Bone marrow (tissue), 2 donors: ENCODE results near the gene NRF1.
"Not testable (repeated sequence)": the region's sequence is repeated elsewhere in the genome, so short reads cannot be mapped to it uniquely, and the experiment has no call there.

Experiments used
- DNase-seq, 2 donors: peaks; one replicate each; lab custom pipeline; 2025; lab: John Stamatoyannopoulos, UW

The NRF1 gene

GRCh38 chr7:129782818-129783583, 171.5 kb downstream of the NRF1 start:
- DNase-seq, result no peak

GRCh38 chr7:129783584-129783919, 172.0 kb downstream of the NRF1 start:
- no peak for DNase-seq

DNA sequence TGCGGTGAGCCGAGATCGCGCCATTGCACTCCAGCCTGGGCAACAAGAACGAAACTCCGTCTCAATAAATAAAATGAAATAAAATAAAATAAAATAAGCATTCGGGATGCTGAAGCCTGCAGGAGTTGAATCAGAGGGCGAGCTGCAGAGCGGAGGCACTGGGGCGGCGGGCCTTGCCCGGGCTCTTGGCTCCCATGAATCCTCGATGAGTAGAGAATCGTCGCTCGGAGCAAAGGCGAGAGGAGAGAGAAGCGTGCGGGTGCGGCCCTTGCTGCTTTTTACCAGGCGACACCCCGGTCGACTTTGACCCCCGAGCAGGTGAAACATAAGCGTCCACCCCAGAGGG, 172.9 kb downstream of the NRF1 start:
- no peak for DNase-seq

DNA sequence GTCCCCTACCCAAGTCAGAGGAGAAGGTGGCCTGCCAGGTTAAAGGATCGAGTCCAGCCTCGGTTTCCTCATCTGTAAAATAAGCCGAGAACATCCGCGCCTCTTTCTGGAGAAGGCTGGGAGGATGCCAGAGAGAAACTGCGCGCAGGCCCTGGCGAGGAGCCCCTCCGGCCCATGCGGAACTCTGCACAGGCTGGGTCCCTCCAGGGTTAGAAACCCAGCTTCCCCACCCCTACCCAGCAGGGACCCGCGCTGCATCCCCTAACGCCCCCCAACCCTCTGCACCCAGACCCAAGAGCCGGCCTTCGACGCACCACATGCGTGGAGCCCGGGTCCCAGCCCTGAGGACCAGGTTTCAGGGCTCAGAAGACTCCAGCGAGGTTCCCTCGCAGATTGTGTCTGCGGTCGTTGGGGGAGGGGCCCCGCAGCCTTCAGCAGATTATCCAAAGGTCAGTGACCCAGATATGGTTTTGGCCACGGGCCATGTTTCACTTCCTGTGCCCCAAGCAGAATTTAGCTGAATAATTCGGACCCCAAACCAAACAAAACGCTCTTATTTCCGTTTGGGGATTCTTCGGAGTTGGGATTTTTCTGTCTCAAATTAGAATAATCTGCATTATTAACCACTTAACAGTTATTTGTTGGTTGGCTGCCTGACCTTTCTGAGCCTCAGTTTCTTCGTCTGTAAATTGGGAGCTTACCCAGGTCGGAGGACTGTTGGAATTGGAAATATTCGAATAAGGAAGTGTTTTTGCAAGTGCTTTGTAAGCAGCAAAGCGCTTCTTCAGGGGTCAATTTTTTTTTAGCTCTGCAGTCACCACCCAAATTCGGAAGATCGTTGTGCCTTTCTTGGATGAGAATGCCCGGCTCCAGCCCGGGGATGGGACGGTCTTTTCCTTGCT, 173.5 kb downstream of the NRF1 start:
- no peak for DNase-seq

DNA sequence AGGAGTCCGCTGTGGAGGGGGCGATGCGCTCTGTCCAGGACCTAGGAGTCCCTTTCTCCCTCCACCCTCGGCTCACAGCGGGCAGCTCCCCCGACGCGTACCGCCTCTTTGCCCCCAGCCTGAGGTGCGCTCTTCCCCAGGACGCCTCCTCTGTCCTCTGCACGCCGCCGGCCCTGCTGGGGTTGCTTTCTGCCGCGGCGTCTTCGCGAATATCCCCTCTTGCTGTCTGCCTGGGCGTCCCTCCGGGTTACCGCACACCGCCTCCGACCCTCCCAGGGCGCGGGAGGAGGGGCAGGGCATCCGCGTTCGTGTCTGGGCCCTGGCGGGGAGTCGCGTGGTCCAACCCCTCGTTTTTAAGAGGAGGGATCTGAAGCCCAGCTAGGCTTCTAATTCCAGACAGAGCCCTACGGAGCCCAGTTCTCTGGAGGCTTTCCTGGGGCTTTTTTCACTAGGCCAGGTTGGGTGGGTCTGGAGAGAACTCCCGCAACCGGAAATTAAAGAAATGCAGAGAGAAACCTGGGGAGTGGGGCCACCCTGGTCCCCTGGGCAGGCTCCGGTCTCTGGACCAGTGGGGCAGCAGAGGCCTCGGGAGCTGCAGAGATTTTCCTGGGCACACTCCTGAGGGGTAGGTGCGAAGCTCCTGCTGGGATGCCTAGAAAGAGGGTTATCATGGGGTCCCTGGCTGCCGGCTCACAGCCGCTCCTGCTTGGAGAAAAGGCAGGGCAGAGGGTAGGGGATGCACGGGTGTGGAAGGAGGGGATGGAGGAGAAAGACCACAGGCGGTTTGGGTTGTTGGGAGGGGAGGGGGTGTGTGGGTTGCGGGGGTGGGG, 174.4 kb downstream of the NRF1 start:
- no peak for DNase-seq

GRCh38 chr7:129786825-129787563, 175.5 kb downstream of the NRF1 start:
- DNase-seq, result no peak

DNA sequence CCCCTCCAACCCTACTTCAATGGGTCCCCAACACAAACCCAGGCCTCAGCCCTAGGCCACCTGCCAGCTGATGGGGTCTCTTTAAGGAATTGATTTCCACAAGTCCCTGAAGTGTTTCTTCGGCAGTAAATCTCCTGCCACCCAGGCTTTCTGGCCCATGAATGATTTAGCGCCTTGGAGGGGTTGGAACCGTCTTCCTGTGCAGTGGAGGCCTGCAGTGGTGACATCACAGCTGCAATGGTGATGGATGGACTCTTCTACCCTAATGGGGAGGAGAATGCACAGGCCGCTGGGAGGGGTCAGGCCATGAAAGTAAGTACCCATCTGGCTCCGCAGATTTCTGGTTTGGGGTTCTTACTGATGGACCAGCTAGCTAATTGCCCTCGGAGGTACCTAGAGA, 177.5 kb downstream of the NRF1 start:
- no peak for DNase-seq

DNA sequence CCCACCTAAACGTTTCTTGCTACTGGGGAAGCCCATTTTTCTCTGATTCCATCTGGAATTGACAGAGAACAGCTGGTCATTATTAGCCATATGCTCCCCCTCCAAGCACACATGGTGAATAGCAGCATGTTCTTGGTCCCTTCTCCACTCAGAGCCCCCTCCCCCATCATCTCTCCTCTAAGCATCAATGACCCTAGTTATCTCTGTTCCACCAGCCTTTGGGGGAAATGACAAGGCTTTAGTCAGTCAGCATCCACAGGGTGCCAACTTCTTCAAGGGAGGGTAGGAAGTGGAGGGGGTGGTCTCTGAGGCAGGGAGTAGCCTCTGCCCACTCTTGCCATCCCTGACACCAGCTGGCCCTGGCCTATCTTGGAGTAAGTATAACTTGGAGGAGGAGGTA, 178.1 kb downstream of the NRF1 start:
- no peak for DNase-seq

DNA sequence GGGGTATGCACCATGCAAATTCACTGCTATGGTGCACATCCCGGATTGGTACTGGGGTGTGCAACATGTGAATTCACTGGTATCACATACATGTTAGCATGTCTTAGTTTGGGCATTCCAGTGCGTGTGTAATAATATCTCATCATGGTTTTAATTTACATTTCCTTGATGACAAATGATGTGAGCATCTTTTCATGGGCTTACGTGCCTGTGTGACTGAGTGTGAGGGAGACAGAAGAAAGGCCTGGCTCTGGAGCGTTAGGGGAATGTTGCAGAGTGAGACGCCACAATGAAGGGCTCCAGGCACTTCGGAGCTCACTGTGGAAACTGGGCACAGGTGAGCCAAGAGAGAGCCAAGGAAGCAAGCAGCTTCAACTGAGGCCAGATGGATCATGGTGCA, 178.6 kb downstream of the NRF1 start:
- no peak for DNase-seq

DNA sequence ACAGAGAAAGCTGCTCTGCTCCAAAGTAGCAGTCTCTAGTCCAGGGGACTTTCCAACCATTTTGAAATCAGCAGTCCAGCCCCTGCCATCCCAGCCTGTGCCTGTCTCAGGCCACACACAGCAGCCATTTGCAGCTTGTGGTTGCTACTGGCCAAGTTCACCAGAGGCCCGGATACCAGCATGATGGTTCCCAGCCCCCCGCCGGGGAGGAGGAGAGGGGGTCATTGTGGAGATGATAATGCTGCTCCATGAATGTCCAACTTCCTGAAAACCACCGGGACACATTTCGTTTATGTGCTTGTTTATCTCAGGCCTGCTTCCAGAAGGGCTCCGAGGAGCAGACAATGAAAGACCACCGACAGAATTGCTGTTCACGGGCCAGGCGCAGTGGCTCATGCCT, 181.2 kb downstream of the NRF1 start:
- no peak for DNase-seq

DNA sequence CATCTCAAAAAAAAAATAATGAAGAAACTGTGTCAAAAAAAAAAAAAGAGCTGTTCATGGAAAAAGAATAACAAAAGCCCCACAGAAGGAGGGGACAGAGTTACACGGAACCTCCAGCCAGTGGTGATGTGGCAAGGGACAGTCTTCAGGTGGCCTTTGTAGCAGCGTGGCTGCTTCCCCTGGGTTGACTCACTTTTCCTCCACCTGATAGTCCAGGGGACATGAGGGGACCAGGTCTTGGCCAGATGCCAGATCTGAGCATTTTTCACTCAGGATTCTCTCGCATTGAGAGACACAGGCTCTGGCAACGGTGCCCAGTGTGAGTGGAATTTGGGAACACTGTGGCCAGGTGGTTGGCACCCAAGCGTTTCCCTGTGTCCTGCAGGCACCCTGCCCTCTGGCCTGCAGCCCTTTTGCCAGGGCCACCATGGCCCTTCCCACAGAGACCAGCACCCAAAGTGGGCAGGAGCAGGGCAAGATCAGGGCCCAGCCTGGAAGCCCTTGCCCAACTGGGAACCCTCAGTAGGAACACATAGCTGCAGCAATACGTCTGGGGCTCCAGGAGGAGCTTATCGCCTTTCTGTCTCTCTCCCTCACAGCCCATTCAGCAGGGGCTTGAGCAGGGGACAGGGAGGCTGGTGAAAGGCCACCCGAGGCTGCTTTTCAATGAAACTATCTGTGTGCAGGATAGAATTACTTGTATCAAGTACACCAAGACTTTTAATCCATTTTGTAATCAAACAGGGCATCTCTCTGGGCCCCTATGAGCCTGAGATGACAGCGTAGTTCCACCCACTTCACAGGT, 182.2 kb downstream of the NRF1 start:
- DNase-seq, result no peak

GRCh38 chr7:129794461-129794860, 182.9 kb downstream of the NRF1 start:
- not testable (repeated sequence) for DNase-seq

- DNase-seq, result no peak
Observed at GRCh38 chr7:129796186-129796775, 184.8 kb downstream of the NRF1 start.

DNA sequence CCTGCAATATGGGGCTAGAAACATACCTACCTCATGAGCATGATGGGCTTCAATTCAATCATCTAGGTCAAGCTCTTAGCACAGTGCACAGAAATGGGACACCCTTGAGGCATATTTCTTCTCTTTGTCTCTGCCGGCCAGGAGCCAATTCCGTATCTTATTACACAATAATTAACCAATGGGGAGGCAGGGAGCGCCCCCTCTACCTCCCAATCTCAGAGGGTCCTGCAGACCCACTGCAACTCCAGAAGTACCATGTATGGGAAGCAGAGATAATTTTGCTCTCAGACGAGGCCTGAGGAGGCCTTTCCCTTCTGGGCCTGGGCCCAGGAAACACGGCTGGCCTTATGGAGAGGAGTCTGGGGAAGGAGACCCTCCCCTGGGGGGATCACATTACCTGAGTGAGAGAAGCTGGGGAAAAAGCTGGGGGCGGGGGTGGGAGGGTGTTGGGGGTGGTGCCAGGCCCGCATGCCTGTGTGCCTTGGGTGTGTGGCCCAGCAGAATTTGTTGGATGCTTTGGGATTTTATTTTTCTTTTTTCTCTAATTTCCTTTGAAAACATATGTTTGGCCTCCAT, 185.8 kb downstream of the NRF1 start:
- DNase-seq, result no peak

DNA sequence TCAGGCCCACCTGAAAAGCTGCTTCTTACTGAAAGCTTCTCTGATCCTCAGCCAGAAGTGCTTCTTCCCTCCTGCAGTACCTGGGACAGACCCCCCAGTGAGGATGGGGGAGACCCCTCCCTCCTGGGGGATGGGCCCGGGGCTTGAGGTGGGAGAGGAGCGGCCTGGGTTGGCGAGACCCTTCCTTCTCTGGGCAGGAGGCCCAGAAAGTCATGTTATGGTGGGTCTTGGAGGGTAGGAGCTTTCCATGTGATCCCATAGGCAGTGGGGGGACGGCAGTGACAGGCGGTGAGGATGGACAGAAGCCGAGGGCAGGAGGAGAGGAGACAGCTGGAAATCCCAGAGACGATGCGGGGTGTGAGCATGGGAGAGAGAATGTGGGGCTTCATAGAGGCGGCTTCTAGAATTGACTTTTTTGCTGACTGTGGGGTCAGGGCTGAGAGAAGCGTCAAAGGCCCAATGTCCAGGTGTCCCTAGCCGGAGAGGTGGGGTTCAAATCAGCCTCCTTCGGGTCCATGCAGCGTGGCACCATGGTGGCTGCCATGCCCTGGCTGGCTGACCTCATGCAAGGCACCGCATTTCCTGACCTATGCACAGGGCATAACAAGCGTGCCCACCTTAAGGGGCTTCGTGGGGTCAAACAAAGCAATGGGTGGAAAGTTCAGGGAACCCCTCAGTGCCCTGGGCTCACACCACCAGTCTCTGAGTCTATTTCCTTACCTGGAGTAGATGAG, 187.3 kb downstream of the NRF1 start:
- DNase-seq, result no peak

DNA sequence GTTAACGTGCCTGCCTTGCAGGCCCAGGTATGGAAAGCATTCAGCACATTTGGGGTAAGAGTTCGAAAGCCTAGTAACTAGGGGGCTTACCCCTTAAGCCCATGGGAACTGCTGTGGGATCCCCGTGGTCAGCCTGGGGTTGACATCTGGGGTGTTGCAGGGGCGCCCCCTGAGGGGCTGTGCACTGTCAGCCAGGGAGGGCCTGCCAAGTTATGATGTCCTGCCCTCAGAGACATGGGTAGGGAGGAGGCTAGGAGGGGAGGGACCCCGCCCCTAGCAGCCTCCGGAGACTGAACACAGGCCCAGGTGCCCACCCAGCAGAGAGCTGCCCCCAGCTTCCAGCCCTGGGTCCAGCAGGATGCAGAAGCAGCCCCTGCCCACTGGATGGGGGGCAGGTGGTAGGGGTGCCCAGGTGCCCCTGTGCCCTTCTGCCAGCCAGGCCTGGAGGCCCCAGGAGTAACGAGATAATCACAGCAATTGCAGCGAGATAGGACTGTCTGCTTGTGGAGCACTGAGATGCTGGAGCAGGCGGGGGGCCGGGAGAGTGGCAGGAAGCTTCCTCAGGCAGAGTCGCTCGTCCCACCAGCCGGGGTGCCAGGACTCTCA, 187.9 kb downstream of the NRF1 start:
- no peak for DNase-seq

DNA sequence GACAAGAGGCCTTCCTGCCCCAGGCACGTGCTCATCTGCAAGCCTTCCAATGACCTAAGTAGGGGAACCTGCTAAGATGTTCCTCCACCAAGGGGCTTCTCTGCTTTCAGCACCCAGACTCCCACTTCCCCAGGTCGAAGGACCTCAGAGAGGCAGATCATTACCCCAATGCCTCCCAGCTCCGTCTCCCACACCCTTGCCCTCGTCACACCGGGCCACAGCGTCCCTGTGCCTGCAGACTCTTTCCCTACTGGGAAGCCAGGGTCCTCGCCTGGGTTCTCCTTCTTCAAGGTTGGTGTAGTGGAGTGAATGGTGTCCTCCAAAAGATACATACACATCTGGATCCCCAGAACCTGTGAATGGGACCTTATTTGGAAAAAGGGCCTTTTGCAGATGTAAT, 189.4 kb downstream of the NRF1 start:
- DNase-seq, result no peak

DNA sequence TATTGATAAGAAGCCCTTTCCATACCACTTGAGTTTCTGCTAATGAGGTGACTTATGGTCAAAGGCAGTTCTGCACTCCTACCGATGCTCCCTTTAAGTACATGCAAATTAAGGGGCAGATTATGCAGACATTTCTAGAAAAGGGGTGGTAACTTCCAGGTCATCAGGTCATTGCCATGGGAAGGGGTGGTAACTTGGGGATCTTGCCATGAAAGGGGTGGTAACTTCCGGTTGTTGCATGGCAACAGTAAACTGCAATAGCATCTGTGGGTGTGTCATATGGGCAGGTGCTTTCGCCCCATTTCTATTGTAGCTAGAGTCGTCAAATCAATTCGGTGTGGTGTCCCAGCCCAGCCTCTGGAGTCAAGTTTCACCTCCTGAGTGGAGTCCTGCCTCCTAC, 190.4 kb downstream of the NRF1 start:
- no peak for DNase-seq

- no peak for DNase-seq
Observed at GRCh38 chr7:129803546-129804081, 192.1 kb downstream of the NRF1 start.
